Tibial nerve (tissue), 4 donors: ENCODE measurements around the gene ZBTB40. TPM values are rescaled to one million over a fixed set of nuclear protein-coding genes. Genes with fewer than 3 reads are reported as not detected.

Experiments
- DNase-seq, 2 donors: peaks; one replicate each; pipeline ENCODE4 v3.0.0-alpha.2; 2019; ENCODE audit warnings: low spot score in 2 of 2
- H3K27ac ChIP-seq, 4 donors: fragments of 200-600 bp; sonication (generic) in 3 of 4; one replicate each; pipeline ENCODE4 v1.5.1; 2017 to 2019; ENCODE audit warnings: mild to moderate bottlenecking in 1 of 4
- H3K27me3 ChIP-seq, 2 donors: fragments of 200-600 bp; sonication (generic) in 1 of 2; one replicate each; pipeline versions ENCODE4 v1.5.1 to v1.6.0; 2017 to 2019
- H3K36me3 ChIP-seq, 3 donors: fragments of 200-600 bp; sonication (generic); one replicate each; pipeline ENCODE4 v1.5.1; 2018 to 2019
- H3K4me1 ChIP-seq, 4 donors: fragments of 200-600 bp; sonication (generic) in 3 of 4; one replicate each; pipeline ENCODE4 v1.5.1; 2017 to 2019
- H3K4me3 ChIP-seq, 4 donors: fragments of 200-600 bp; sonication (generic) in 3 of 4; one replicate each; pipeline ENCODE4 v1.5.1; 2017 to 2019; ENCODE audit warnings: mild to moderate bottlenecking in 1 of 4, moderate library complexity in 1 of 4
- H3K9me3 ChIP-seq, 4 donors: fragments of 200-600 bp; sonication (generic) in 3 of 4; one replicate each; pipeline ENCODE4 v1.5.1; 2017 to 2019
- EP300 ChIP-seq, 2 donors: sonication (generic); formaldehyde crosslinking; IDR thresholded peaks; one replicate each; pipeline ENCODE4 v1.6.1; 2017; ENCODE audit warnings: antibody characterized with exemption in 2 of 2, mild to moderate bottlenecking in 1 of 2
- POLR2A ChIP-seq, 2 donors: fragments of 450-650 bp; IDR thresholded peaks; one replicate each; pipeline ENCODE4 v1.6.1; 2017; ENCODE audit warnings: antibody characterized with exemption in 2 of 2, mild to moderate bottlenecking in 2 of 2, moderate library complexity in 2 of 2
- WGBS, 2 donors: methylation state at CpG; one replicate each; pipeline ENCODE4 v1.1.5; 2018; 5-methylcytosine and 5-hydroxymethylcytosine counted together
- total RNA-seq, 4 donors: library from RNA; depleted of rRNA; stranded (reverse); fragments of >200 nt; gene quantifications; one replicate each; pipeline ENCODE4 v1.1.0, GENCODE V29; 2016
- TF ChIP-seq, protein P1 (sequence below), 5 experiments: fragments of 200-600 bp in 3 of 5; fragments of 450-650 bp in 2 of 5; sonication (generic) in 3 of 5; IDR thresholded peaks; one replicate each; pipeline ENCODE4 v1.5.1; 2016 to 2019; ENCODE audit warnings: antibody characterized with exemption in 5 of 5, mild to moderate bottlenecking in 3 of 5, moderate library complexity in 2 of 5

ZBTB40 gene
- total RNA-seq, 4 donors from 2014 or later = 17.8 to 21.2 (median 18.2) TPM

GRCh38 chr1:22529901-22530621 lies 78.4 kb downstream of the ZBTB40 start:
- DNase-seq = peak in 1 of 2 donors; percentile 40
- H3K27ac ChIP-seq = peak overlapping the region in 2 of 4 donors; percentile 52 to 53
- TF ChIP-seq EP300 (IDR thresholded peaks at IDR 0.05) = no peak
- TF ChIP-seq, protein P1, sequence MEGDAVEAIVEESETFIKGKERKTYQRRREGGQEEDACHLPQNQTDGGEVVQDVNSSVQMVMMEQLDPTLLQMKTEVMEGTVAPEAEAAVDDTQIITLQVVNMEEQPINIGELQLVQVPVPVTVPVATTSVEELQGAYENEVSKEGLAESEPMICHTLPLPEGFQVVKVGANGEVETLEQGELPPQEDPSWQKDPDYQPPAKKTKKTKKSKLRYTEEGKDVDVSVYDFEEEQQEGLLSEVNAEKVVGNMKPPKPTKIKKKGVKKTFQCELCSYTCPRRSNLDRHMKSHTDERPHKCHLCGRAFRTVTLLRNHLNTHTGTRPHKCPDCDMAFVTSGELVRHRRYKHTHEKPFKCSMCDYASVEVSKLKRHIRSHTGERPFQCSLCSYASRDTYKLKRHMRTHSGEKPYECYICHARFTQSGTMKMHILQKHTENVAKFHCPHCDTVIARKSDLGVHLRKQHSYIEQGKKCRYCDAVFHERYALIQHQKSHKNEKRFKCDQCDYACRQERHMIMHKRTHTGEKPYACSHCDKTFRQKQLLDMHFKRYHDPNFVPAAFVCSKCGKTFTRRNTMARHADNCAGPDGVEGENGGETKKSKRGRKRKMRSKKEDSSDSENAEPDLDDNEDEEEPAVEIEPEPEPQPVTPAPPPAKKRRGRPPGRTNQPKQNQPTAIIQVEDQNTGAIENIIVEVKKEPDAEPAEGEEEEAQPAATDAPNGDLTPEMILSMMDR (IDR thresholded peaks at IDR 0.05) = no peak
- TF ChIP-seq POLR2A (IDR thresholded peaks at IDR 0.05) = no peak

GRCh38 chr1:22530715-22531114 lies 79.1 kb downstream of the ZBTB40 start:
- Histone ChIP-seq H3K27me3 (no peaks in the 10 kb centered on the region), H3K4me1 (peaks cover 0 to 20% (median 3%) of the 10 kb centered on the region in 4 donors), H3K36me3 (peaks cover 0 to 20% (median 5%) of the 10 kb centered on the region in 3 donors), H3K27ac (peak overlapping the region in 2 of 4 donors; percentile 52 to 53), H3K4me3 (no peak overlapping the region), H3K9me3 (no peaks in the 10 kb centered on the region)
- TF ChIP-seq EP300 (IDR thresholded peaks at IDR 0.05) (no peak), POLR2A (IDR thresholded peaks at IDR 0.05) (no peak)
- TF ChIP-seq, protein P1 (IDR thresholded peaks at IDR 0.05) = no peak
- DNase-seq = no peak
- 73 to 78% methylated on average over 3 of the region's 3 CpGs for WGBS, 2 donors

More at GRCh38 chr1:22529901-22530621, 78.4 kb downstream of the ZBTB40 start:
- Histone ChIP-seq H3K9me3 (no peaks in the 10 kb centered on the region), H3K27me3 (no peaks in the 10 kb centered on the region), H3K4me1 (peaks cover 0 to 20% (median 3%) of the 10 kb centered on the region in 4 donors), H3K4me3 (no peak overlapping the region), H3K36me3 (peaks cover 0 to 26% (median 5%) of the 10 kb centered on the region in 3 donors)
- WGBS, 2 donors = 53 to 63% methylated on average over 12 of the region's 12 CpGs

DNA sequence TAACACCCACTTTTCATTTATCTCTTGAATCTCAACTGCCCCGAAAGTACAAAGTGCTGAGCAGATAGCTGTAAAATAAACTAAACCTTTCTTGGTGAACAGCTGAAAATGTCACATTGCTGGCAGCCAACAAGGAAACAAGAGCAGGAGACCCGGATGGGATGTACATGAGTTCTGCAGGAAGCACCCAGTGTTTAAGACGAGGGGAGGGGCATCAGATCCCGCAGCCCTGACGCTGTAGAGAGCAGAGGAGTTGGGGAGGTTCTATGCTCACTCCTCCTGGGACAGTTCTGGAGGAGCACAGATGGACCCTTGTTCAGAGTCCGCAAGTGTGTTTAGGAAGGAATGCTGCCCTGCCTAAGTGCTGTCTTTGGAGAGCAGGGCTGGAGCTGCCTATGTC lies 79.6 kb downstream of the ZBTB40 start:
- peaks cover 0 to 20% (median 3%) of the 10 kb centered on the region in 4 donors for H3K4me1 ChIP-seq
- WGBS, 2 donors = 42 to 46% methylated on average over 6 of the region's 6 CpGs
- H3K36me3 ChIP-seq = peaks cover 0 to 15% (median 5%) of the 10 kb centered on the region in 3 donors
- TF ChIP-seq, protein P1 (IDR thresholded peaks at IDR 0.05) = no peak
- TF ChIP-seq POLR2A (IDR thresholded peaks at IDR 0.05) (no peak), EP300 (IDR thresholded peaks at IDR 0.05) (no peak)
- H3K27ac ChIP-seq = no peak overlapping the region
- H3K4me3 ChIP-seq = no peak overlapping the region
- no peaks in the 10 kb centered on the region for H3K27me3 ChIP-seq
- no peaks in the 10 kb centered on the region for H3K9me3 ChIP-seq
- DNase-seq = no peak

- H3K9me3 ChIP-seq = no peaks in the 10 kb centered on the region
- peaks cover 0 to 20% (median 3%) of the 10 kb centered on the region in 4 donors for H3K4me1 ChIP-seq
- WGBS, 2 donors = 71 to 73% methylated on average over 9 to 11 of the region's 11 CpGs
- H3K36me3 ChIP-seq = no peaks in the 10 kb centered on the region
- no peak overlapping the region for H3K27ac ChIP-seq
- no peak for DNase-seq
- H3K4me3 ChIP-seq = no peak overlapping the region
- H3K27me3 ChIP-seq = no peaks in the 10 kb centered on the region
- TF ChIP-seq, protein P1 (IDR thresholded peaks at IDR 0.05) = no peak
- TF ChIP-seq POLR2A (IDR thresholded peaks at IDR 0.05) (no peak), EP300 (IDR thresholded peaks at IDR 0.05) (no peak)
These were observed 81.7 kb downstream of the ZBTB40 start for GRCh38 chr1:22533244-22533895.

- Histone ChIP-seq H3K27me3 (no peaks in the 10 kb centered on the region), H3K4me1 (peaks cover 0 to 20% (median 3%) of the 10 kb centered on the region in 4 donors), H3K9me3 (no peaks in the 10 kb centered on the region), H3K4me3 (no peak overlapping the region), H3K27ac (no peak overlapping the region), H3K36me3 (no peaks in the 10 kb centered on the region)
- 89 to 98% methylated on average over 4 of the region's 4 CpGs for WGBS, 2 donors
- no peak for TF ChIP-seq POLR2A (IDR thresholded peaks at IDR 0.05)
- TF ChIP-seq, protein P1 (IDR thresholded peaks at IDR 0.05) = no peak
- no peak for DNase-seq
These were observed 83.3 kb downstream of the ZBTB40 start for GRCh38 chr1:22534951-22535350.
